GM23338 (cell line): Measurements from ENCODE around the gene MYORG.

Experiments used
- CTCF ChIP-seq, 2 experiments: fragments of 200-600 bp in 1 of 2; sonication (generic) in 1 of 2; conservative IDR thresholded peaks; 2 replicates each; pipeline versions ENCODE4 v1.5.1 to v1.6.1; 2016 to 2017; ENCODE audit warnings: antibody characterized with exemption in 2 of 2, low read depth in 2 of 2, mild to moderate bottlenecking in 2 of 2, moderate library complexity in 1 of 2
- ETS1 ChIP-seq: IDR thresholded peaks from 2 replicates; pipeline ENCODE4 v1.6.1; 2016; ENCODE audit warnings: antibody characterized with exemption
- EZH2 ChIP-seq: fragments of 200-600 bp; sonication (generic); IDR thresholded peaks from one replicate; pipeline ENCODE4 v1.8.0; 2017; ENCODE audit warnings: antibody characterized with exemption, mild to moderate bottlenecking, low read depth; ENCODE audit not compliant: unreplicated experiment
- EZH2phosphoT487 ChIP-seq: fragments of 200-600 bp; sonication (generic); IDR thresholded peaks from one replicate; pipeline ENCODE4 v1.8.1; 2018; ENCODE audit warnings: antibody characterized with exemption; ENCODE audit not compliant: unreplicated experiment
- JUNB ChIP-seq: IDR thresholded peaks from one replicate; pipeline ENCODE4 v1.6.1; 2016; ENCODE audit warnings: antibody characterized with exemption; ENCODE audit not compliant: unreplicated experiment
- POLR2AphosphoS5 ChIP-seq: IDR thresholded peaks from 2 replicates; pipeline ENCODE4 v1.6.1; 2016; ENCODE audit warnings: antibody characterized with exemption, low read depth
- REST ChIP-seq: IDR thresholded peaks from one replicate; pipeline ENCODE4 v1.6.1; 2018; ENCODE audit warnings: antibody characterized with exemption; ENCODE audit not compliant: unreplicated experiment
- ZNF331 ChIP-seq: fragments of 250-450 bp; sonication (Bioruptor Pico); IDR thresholded peaks from 2 replicates; pipeline ENCODE4 v1.5.0; 2020; ENCODE audit warnings: low read depth, mild to moderate bottlenecking, moderate library complexity

- TF ChIP-seq CTCF (conservative IDR thresholded peaks at IDR 0.05; ENCODE audit: low read depth in 2 of 2) (no peak), POLR2AphosphoS5 (no peak), JUNB (no peak), EZH2phosphoT487 (no peak), EZH2 (no peak), REST (no peak), ETS1 (no peak), ZNF331 (CRISPR knock-in tag) (no peak)
These were observed 41.3 kb downstream of the MYORG start for GRCh38 chr9:34335376-34335775.
